ENCODE measurements around the gene USP14.

DNA sequence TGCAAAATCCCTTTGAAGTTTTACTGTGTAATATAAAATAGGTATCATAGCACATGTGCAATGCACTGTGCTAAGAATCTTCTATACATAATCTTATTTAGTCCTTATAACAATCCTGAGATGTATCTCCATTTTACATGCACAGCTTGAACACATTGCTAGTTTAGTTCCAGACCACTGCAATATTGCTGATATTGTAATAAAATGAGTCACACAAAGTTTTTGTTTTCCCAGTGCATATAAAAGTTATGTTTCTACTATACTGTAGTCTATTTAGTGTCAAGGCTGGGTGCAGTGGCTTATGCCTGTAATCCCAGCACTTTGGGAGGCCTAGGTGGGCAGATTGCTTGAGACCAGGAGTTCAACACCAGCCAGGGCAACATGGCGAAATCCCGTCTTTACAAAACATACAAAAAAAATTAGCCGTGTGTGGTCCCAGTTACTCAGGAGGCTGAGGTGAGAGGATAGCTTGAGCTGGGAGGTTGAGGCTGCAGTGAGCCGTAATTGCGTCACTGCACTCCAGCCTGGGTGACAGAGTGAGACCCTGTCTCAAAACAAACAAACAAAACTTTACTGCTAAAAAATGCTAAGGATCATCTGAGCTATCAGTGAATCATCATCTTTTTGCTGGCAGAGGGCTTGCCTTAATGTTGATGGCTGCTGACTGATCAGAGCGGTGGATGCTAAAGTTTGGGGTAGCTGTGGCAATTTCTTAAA lies 1.7 kb upstream of the USP14 start:
- TF ChIP-seq, protein P1, sequence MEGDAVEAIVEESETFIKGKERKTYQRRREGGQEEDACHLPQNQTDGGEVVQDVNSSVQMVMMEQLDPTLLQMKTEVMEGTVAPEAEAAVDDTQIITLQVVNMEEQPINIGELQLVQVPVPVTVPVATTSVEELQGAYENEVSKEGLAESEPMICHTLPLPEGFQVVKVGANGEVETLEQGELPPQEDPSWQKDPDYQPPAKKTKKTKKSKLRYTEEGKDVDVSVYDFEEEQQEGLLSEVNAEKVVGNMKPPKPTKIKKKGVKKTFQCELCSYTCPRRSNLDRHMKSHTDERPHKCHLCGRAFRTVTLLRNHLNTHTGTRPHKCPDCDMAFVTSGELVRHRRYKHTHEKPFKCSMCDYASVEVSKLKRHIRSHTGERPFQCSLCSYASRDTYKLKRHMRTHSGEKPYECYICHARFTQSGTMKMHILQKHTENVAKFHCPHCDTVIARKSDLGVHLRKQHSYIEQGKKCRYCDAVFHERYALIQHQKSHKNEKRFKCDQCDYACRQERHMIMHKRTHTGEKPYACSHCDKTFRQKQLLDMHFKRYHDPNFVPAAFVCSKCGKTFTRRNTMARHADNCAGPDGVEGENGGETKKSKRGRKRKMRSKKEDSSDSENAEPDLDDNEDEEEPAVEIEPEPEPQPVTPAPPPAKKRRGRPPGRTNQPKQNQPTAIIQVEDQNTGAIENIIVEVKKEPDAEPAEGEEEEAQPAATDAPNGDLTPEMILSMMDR (IDR thresholded peaks at IDR 0.05; ENCODE audit: control extremely low read depth in 1 of 3, insufficient read depth in 1 of 3, low read depth in 1 of 3, low read length in 3 of 3): no peak
- TF ChIP-seq EP300 (IDR thresholded peaks at IDR 0.05; ENCODE audit: borderline replicate concordance in 1 of 2, low read depth in 2 of 2, low read length in 2 of 2): no peak
